Heart right ventricle (tissue), 16 donors: ENCODE data around the gene BBIP1. TPM values are rescaled to one million over a fixed set of nuclear protein-coding genes. Genes with fewer than 3 reads are reported as not detected.

Source experiments
- ATAC-seq, 8 donors: fragments of 200-7000 bp; cut with Tn5 transposase; one replicate each; pipeline ENCODE4 v1.9.1; 2020; ENCODE audit warnings: mild to moderate bottlenecking in 8 of 8, moderate library complexity in 8 of 8, moderate number of reproducible peaks in 1 of 8
- DNase-seq, 2 donors: peaks; one replicate each; pipeline ENCODE4 v3.0.0-alpha.2; 2020
- H3K27ac ChIP-seq, 10 donors: fragments of 200-600 bp; sonication (generic) in 2 of 10; one replicate each; pipeline versions ENCODE4 v1.5.0 to v1.8.0; 2020 to 2022; ENCODE audit warnings: mild to moderate bottlenecking in 3 of 10
- H3K27me3 ChIP-seq, 7 donors: fragments of 200-600 bp; one replicate each; pipeline ENCODE4 v1.8.0; 2021 to 2022; ENCODE audit warnings: mild to moderate bottlenecking in 2 of 7
- H3K36me3 ChIP-seq, 9 donors: fragments of 200-600 bp; sonication (generic) in 1 of 9; one replicate each; pipeline versions ENCODE4 v1.5.0 to v1.8.0; 2020 to 2022; ENCODE audit warnings: mild to moderate bottlenecking in 2 of 9
- H3K4me1 ChIP-seq, 9 donors: fragments of 200-600 bp; sonication (generic) in 1 of 9; one replicate each; pipeline versions ENCODE4 v1.5.0 to v1.8.0; 2020 to 2022; ENCODE audit warnings: mild to moderate bottlenecking in 4 of 9
- H3K4me3 ChIP-seq, 10 donors: fragments of 200-600 bp; sonication (generic) in 2 of 10; one replicate each; pipeline versions ENCODE4 v1.5.0 to v1.8.0; 2020 to 2022; ENCODE audit warnings: mild to moderate bottlenecking in 7 of 10, moderate library complexity in 2 of 10
- H3K9me3 ChIP-seq, 11 donors: fragments of 200-600 bp in 10 of 11; sonication (generic) in 2 of 11; one replicate each; pipeline versions ENCODE4 v1.5.0 to v1.8.0; 2013 to 2022; ENCODE audit warnings: mild to moderate bottlenecking in 2 of 11, control low read depth in 1 of 11, moderate library complexity in 1 of 11
- CTCF ChIP-seq, 9 donors: fragments of 200-600 bp; sonication (generic) in 2 of 9; IDR thresholded peaks; one replicate each; pipeline versions ENCODE4 v1.5.0 to v1.8.0; 2021 to 2022; ENCODE audit warnings: antibody characterized with exemption in 9 of 9, mild to moderate bottlenecking in 5 of 9, moderate library complexity in 1 of 9
- WGBS, 2 donors: extraction: QIAGEN DNeasy Blood & Tissue Kit; methylation state at CpG; one replicate each; pipeline ENCODE4 v1.1.7; 2013; ENCODE audit warnings: inconsistent platforms in 1 of 2; 5-methylcytosine and 5-hydroxymethylcytosine counted together
- intact Hi-C, 10 donors: fragments of 100-400 bp; cut with DNase I; formaldehyde crosslinking; loops; one replicate each; pipeline versions ENCODE4 v1.11.1 to v1.14.2; 2022
- polyA plus RNA-seq, 2 donors: library from polyadenylated mRNA; stranded (reverse); fragments of 200-250 nt; gene quantifications; one replicate each; pipeline ENCODE4 v1.2.3, GENCODE V29; 2013
- total RNA-seq, 10 donors: library from RNA; stranded (reverse); fragmentation: NEBNext Ultra II Directional in 3 of 10; extraction: Animal tissue kit (Norgen Biotek cat#: 25700) in 3 of 10; gene quantifications; one replicate each; pipeline versions ENCODE4 v1.2.1 to v1.2.4, GENCODE V29; 2021 to 2023
- donor health status: Arrhythmogenic right ventricular cardiomyopathy.
- donor health status: ischemic (EF 13 %, LVEDD 7.1; RV severe dilation, severe dysfunction).
- donor health status: healthy with polysubstance abuse.
- donor health status: DM: no; HTN: yes; CAD: no.
- donor health status: DM: no; HTN: no; CAD: no.
- donor health status: ischemic (EF 25% LVEDD 6.9; RV normal size, moderate dysfunction).
- donor health status: ischemic (EF 25% LVEDD 5.7; RV mildly dilated, moderate dysfunction).
- donor health status: healthy.
- donor health status: DM: yes; HTN: yes; CAD: no.
- donor health status: Ischemic cardiomyopathy.
- donor health status: ischemic (EF 35%, LVEDD 5.7; RV mildly dilated, moderate dysfunction).
- donor health status: nonischemic (EF 11% LVEDD 7.7; RV severe dilation, severe dysfunction).
- donor health status: DM: yes; HTN: yes; CAD: no.
- donor health status: PGD.
- donor health status: ischemic (EF 29% LVEDD 5.4; RV normal size, mild dysfunction).
- donor health status: nonischemic (EF 23%, LVEDD 6.1; RV moderate dilation, normal function).

The BBIP1 gene
- total and polyA plus RNA-seq, 12 donors, result 16.6 to 32.0 (median 24.6) TPM

DNA sequence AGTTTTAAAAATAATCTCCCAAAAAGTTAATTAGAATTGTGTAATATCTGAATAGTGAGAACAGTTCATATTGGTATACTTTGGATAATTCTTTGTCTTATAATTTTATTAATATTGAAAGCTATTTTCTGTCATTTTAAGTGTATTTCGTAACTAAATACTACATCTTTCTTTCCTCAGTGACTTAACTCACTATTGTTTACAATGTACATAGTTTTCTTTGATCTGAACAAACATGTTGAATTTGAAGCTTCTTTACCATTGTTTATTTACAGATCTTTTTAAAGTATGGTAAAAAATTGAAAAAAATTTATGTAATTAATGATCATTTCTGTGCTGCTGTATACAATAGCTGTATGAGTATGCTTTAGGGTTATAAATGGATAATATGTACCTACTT, 42.2 kb downstream of the BBIP1 start:
- WGBS, 2 donors, result 93 to 98% methylated on average over 1 of the region's 1 CpG
- Histone ChIP-seq H3K4me1 (peaks cover 0 to 66% (median 29%) of the 10 kb centered on the region in 9 donors), H3K27me3 (no peaks in the 10 kb centered on the region), H3K9me3 (no peaks in the 10 kb centered on the region), H3K27ac (no peak overlapping the region), H3K36me3 (peaks cover 0 to 60% (median 5%) of the 10 kb centered on the region in 9 donors), H3K4me3 (no peak overlapping the region)
- intact Hi-C loops, result loop anchor here in 4 of 10 donors (5.0 to 10.0 kb wide), 4 partner anchors 52 to 262 kb away; no protein-coding TSS in a partner anchor
- no peak for DNase-seq
- TF ChIP-seq CTCF (IDR thresholded peaks at IDR 0.05), result no peak
- no peak for ATAC-seq

GRCh38 chr10:110876000-110876399, 43.0 kb downstream of the BBIP1 start:
- DNase-seq, result no peak
- Histone ChIP-seq H3K36me3 (peaks cover 0 to 52% (median 0%) of the 10 kb centered on the region in 9 donors), H3K9me3 (no peaks in the 10 kb centered on the region), H3K4me1 (peaks cover 0 to 64% (median 27%) of the 10 kb centered on the region in 9 donors), H3K27me3 (no peaks in the 10 kb centered on the region), H3K4me3 (no peak overlapping the region), H3K27ac (no peak overlapping the region)
- 78 to 86% methylated on average over 2 of the region's 2 CpGs for WGBS, 2 donors
- TF ChIP-seq CTCF (IDR thresholded peaks at IDR 0.05), result no peak
- intact Hi-C loops, result loop anchor here in 5 of 10 donors (2.0 to 10.0 kb wide), 5 partner anchors 17 to 261 kb away; no protein-coding TSS in a partner anchor
- no peak for ATAC-seq

DNA sequence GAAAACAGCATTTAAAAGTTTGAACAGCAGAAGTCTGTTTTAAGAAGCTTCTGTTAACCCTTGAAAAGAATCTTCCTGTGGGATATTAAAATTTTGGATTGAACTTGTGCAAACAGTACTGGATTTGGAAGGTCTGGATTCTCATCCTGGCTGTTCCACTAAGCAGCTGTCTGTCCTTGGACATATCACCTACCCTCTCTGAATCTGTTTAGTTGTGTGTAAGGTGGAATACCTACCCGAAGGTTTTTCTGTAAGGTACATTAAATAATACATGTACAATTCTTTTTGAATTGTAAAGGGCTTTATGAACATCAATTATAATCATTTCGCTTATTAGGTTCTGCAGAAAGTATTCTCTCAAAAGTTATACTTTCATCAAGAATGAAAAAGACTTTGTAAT, 45.0 kb downstream of the BBIP1 start:
- no peak for ATAC-seq

More for the DNA sequence above, 45.0 kb downstream of the BBIP1 start:
- Histone ChIP-seq H3K36me3 (peaks cover 0 to 32% (median 0%) of the 10 kb centered on the region in 9 donors), H3K4me3 (peak overlapping the region in 9 of 10 donors; percentile 83 to 99 (median 95)), H3K27ac (peak overlapping the region in 4 of 10 donors; percentile 97 to 99 (median 98)), H3K27me3 (no peaks in the 10 kb centered on the region), H3K4me1 (peaks cover 0 to 64% (median 30%) of the 10 kb centered on the region in 9 donors), H3K9me3 (no peaks in the 10 kb centered on the region)
- TF ChIP-seq CTCF (IDR thresholded peaks at IDR 0.05), result no peak
- intact Hi-C loops, result loop anchor here in 9 of 10 donors (2.0 to 10.0 kb wide), 10 partner anchors 19 to 567 kb away; no protein-coding TSS in a partner anchor
- no peak for DNase-seq
- WGBS, 2 donors, result 46 to 59% methylated on average over 2 of the region's 2 CpGs
